ENCODE results near the gene TNFAIP2. TPM values are rescaled to one million over a fixed set of nuclear protein-coding genes. Genes with fewer than 3 reads are reported as not detected.

The TNFAIP2 gene
- total and polyA plus RNA-seq, 2 experiments from 2014 or later, result 9.6 to 51.8 TPM

GRCh38 chr14:103140316-103141109 lies 17.3 kb downstream of the TNFAIP2 start:
- no peaks in the 10 kb centered on the region for H3K9me2 ChIP-seq (ENCODE audit: insufficient read depth)
- H2AFZ ChIP-seq, result no peak overlapping the region
- H3F3A ChIP-seq (ENCODE audit: insufficient read depth), result peaks cover 3% of the 10 kb centered on the region; the same call in 1 of the 2 replicates
- no peak overlapping the region for H3K4me2 ChIP-seq (ENCODE audit: unreplicated experiment)
- no peak overlapping the region for H3K27ac ChIP-seq
- DNase-seq, result no peak
- no peak overlapping the region for H3K4me3 ChIP-seq
- H3K4me1 ChIP-seq (ENCODE audit: insufficient read depth), result peaks cover 24% of the 10 kb centered on the region
- no peaks in the 10 kb centered on the region for H3K9me3 ChIP-seq (ENCODE audit: low read depth)
- H3K36me3 ChIP-seq (ENCODE audit: low read depth), result no peaks in the 10 kb centered on the region
- H3K79me2 ChIP-seq (ENCODE audit: insufficient read depth), result no peaks in the 10 kb centered on the region
- in situ Hi-C loops (cut with MboI), result no loop called here
- no peaks in the 10 kb centered on the region for H4K20me1 ChIP-seq (ENCODE audit: insufficient read depth)
- H3K27me3 ChIP-seq (replicated peaks; ENCODE audit: insufficient read depth), result no peaks in the 10 kb centered on the region
- TF ChIP-seq EZH2phosphoT487 (IDR thresholded peaks at IDR 0.05; ENCODE audit: insufficient read depth, low read depth), result no peak
- no peak for TF ChIP-seq EZH2 (IDR thresholded peaks at IDR 0.05; ENCODE audit: insufficient read depth, poor library complexity, severe bottlenecking)
- WGBS, 2 experiments (ENCODE audit: low coverage in 1 of 2, low lambda C conversion rate in 2 of 2, missing lambda C conversion rate in 2 of 2), result 53 to 54% methylated on average over 11 to 12 of the region's 12 CpGs
- H3K9ac ChIP-seq, result no peak overlapping the region

DNA sequence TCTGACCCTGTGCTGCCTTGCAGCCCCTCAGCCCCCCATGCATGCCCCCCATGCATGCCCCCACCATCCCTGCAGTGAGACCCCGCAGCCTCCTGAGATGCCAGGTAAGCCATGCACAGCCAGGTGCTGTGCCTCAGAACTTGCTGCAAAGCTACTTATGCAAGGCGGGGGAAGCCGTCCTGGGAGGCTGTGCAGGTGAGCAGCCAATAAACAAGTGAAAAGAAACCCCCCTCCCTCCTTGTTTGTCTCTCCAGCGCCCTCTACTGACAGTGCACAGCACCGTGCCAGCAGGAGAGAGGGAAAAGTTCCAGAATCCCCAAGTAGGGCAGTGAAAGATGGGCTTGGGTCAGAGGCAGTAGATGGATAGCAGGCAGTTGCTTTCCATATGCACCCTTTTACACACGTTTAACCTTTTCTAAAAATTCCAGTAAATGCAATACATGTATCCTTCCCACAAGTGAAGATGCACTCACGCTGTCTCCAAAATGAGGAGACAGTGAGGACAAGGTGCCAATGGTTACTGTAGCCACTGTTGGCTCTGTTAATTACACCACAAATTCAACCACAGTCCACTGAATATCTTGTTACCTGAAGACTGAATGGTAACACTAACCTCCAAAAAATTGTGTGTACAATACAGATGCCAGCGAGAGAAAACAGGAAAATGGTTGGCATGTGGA lies 18.0 kb downstream of the TNFAIP2 start:
- peak; percentile 60 for DNase-seq
- Histone ChIP-seq H3K27ac (no peak overlapping the region), H3K4me2 (ENCODE audit: unreplicated experiment) (no peak overlapping the region), H4K20me1 (ENCODE audit: insufficient read depth) (no peaks in the 10 kb centered on the region), H3K9ac (no peak overlapping the region), H3K36me3 (ENCODE audit: low read depth) (no peaks in the 10 kb centered on the region), H3K79me2 (ENCODE audit: insufficient read depth) (no peaks in the 10 kb centered on the region), H3F3A (ENCODE audit: insufficient read depth) (peaks cover 3% of the 10 kb centered on the region; the same call in 1 of the 2 replicates), H3K4me1 (ENCODE audit: insufficient read depth) (peaks cover 24% of the 10 kb centered on the region), H3K9me2 (ENCODE audit: insufficient read depth) (no peaks in the 10 kb centered on the region), H3K27me3 (replicated peaks; ENCODE audit: insufficient read depth) (no peaks in the 10 kb centered on the region), H3K9me3 (ENCODE audit: low read depth) (no peaks in the 10 kb centered on the region), H2AFZ (no peak overlapping the region), H3K4me3 (no peak overlapping the region)
- 39 to 45% methylated on average over 8 of the region's 8 CpGs for WGBS, 2 experiments (ENCODE audit: low coverage in 1 of 2, low lambda C conversion rate in 2 of 2, missing lambda C conversion rate in 2 of 2)
- no peak for TF ChIP-seq EZH2phosphoT487 (IDR thresholded peaks at IDR 0.05; ENCODE audit: insufficient read depth, low read depth)
- TF ChIP-seq EZH2 (IDR thresholded peaks at IDR 0.05; ENCODE audit: insufficient read depth, poor library complexity, severe bottlenecking), result no peak
- in situ Hi-C loops (cut with MboI), result no loop called here

DNA sequence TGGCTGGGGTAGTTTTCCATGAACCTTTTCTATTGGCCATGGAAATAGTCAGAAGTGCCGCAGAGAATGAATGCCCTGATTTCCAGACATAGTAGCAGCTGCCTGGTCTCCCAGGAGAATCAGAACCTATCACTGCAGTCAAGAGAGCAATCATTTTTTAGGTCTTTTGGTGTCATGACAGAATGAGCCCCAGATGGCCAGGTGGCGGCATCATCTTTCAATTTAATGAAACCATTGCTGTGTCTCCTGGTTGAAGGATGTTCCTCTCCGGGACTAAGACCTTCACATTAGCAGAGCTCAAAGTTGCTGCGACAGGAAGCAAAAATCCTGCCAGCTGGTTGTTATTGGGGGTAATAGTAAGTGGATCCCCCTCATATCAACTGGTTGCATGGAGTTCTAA lies 18.8 kb downstream of the TNFAIP2 start:
- Histone ChIP-seq H3K9ac (no peak overlapping the region), H3K9me2 (ENCODE audit: insufficient read depth) (no peaks in the 10 kb centered on the region), H3K79me2 (ENCODE audit: insufficient read depth) (no peaks in the 10 kb centered on the region), H3K9me3 (ENCODE audit: low read depth) (no peaks in the 10 kb centered on the region), H3K36me3 (ENCODE audit: low read depth) (no peaks in the 10 kb centered on the region), H2AFZ (no peak overlapping the region), H3K4me3 (no peak overlapping the region), H4K20me1 (ENCODE audit: insufficient read depth) (no peaks in the 10 kb centered on the region), H3K4me2 (ENCODE audit: unreplicated experiment) (no peak overlapping the region), H3K27me3 (replicated peaks; ENCODE audit: insufficient read depth) (no peaks in the 10 kb centered on the region), H3K27ac (no peak overlapping the region), H3K4me1 (ENCODE audit: insufficient read depth) (peaks cover 19% of the 10 kb centered on the region), H3F3A (ENCODE audit: insufficient read depth) (peaks cover 3% of the 10 kb centered on the region; the same call in 1 of the 2 replicates)
- WGBS, 2 experiments (ENCODE audit: low coverage in 1 of 2, low lambda C conversion rate in 2 of 2, missing lambda C conversion rate in 2 of 2), result 95 to 96% methylated on average over 4 of the region's 4 CpGs
- no peak for TF ChIP-seq EZH2phosphoT487 (IDR thresholded peaks at IDR 0.05; ENCODE audit: insufficient read depth, low read depth)
- TF ChIP-seq EZH2 (IDR thresholded peaks at IDR 0.05; ENCODE audit: insufficient read depth, poor library complexity, severe bottlenecking), result no peak
- DNase-seq, result no peak
- in situ Hi-C loops (cut with MboI), result no loop called here

DNA sequence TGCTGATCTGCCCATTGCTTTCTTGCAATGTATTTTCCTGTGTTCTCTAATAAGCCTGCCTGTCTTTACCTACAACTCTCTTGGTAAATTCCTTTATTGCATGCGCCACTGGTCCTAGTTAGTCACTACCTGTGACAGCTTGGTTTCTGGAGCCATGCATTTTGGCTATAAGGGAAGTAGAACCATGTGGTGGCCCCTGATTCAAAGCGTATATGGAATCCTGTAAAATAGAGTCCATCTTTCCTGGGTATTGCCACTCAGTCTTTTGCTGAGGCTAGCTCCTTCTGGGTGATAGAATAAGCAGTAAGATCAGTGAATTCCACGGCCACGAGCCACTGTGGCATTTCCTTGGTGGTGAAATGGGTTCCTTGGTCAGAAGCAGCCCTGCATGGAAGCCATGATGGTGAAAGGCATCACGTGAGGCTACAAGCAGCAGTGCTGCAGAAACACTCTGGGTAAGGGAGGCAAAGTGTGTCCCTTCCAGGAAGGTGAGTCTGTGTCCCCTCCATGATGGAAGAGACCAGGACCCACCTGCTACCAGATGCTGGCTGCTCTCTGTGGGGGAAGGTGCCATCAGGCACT lies 19.6 kb downstream of the TNFAIP2 start:
- Histone ChIP-seq H3K9me3 (ENCODE audit: low read depth) (no peaks in the 10 kb centered on the region), H3K27ac (no peak overlapping the region), H3K9me2 (ENCODE audit: insufficient read depth) (no peaks in the 10 kb centered on the region), H3K4me1 (ENCODE audit: insufficient read depth) (peaks cover 15% of the 10 kb centered on the region), H3K4me3 (no peak overlapping the region), H3K36me3 (ENCODE audit: low read depth) (no peaks in the 10 kb centered on the region), H3F3A (ENCODE audit: insufficient read depth) (peaks cover 3% of the 10 kb centered on the region; the same call in 1 of the 2 replicates), H2AFZ (no peak overlapping the region), H3K27me3 (replicated peaks; ENCODE audit: insufficient read depth) (no peaks in the 10 kb centered on the region), H4K20me1 (ENCODE audit: insufficient read depth) (no peaks in the 10 kb centered on the region), H3K79me2 (ENCODE audit: insufficient read depth) (no peaks in the 10 kb centered on the region), H3K4me2 (ENCODE audit: unreplicated experiment) (no peak overlapping the region), H3K9ac (no peak overlapping the region)
- DNase-seq, result no peak
- TF ChIP-seq EZH2phosphoT487 (IDR thresholded peaks at IDR 0.05; ENCODE audit: insufficient read depth, low read depth) (no peak), EZH2 (IDR thresholded peaks at IDR 0.05; ENCODE audit: insufficient read depth, poor library complexity, severe bottlenecking) (no peak)
- in situ Hi-C loops (cut with MboI), result no loop called here
- WGBS, 2 experiments (ENCODE audit: low coverage in 1 of 2, low lambda C conversion rate in 2 of 2, missing lambda C conversion rate in 2 of 2), result 70% methylated on average over 5 of the region's 5 CpGs

All from GM23248 (cell line).